K562 (cell line): Measurements from ENCODE around the gene SMIM12. TPM values are rescaled to one million over a fixed set of nuclear protein-coding genes. Genes with fewer than 3 reads are reported as not detected.
"Not testable (repeated sequence)": the region's sequence is repeated elsewhere in the genome, so short reads cannot be mapped to it uniquely, and the experiment has no call there.

ENCODE experiments used
- ATAC-seq: fragments of 200-7000 bp; cut with Tn5 transposase; 3 replicates; pipeline ENCODE4 v1.9.1; 2020; ENCODE audit warnings: moderate library complexity
- BruUV-seq: library from RNA; stranded (reverse); fragments of 400-500 nt; replicated peaks from 2 replicates; lab custom pipeline; 2021; lab: Mats Ljungman, UMichigan
- CTCF ChIA-PET: fragments of 300-600 bp; formaldehyde crosslinking; extraction: SDS; loops from one replicate; lab custom pipeline; 2021; ENCODE audit warnings: low intra/inter-chr PET ratio; lab: Yijun Ruan, JAX
- POLR2A ChIA-PET: fragments of 300-600, 350-650 bp; sonication (Branson Sonifier 250); formaldehyde crosslinking; extraction: SDS; loops from one replicate; lab custom pipeline; 2021; ENCODE audit warnings: antibody characterized with exemption, inconsistent platforms; lab: Yijun Ruan, JAX
- DNase-seq, 4 experiments: peaks; one replicate each; pipeline versions ENCODE4 v3.0.0 to v3.0.0-alpha.2; 2011 to 2018; ENCODE audit warnings: low spot score in 3 of 4, mixed read lengths in 3 of 4; ENCODE audit errors: extremely low read depth in 1 of 4
- FAIRE-seq: peaks from 2 replicates; lab custom pipeline; 2011; peaks lifted over from hg19 to GRCh38; lab: Jason Lieb, UNC
- H2AFZ ChIP-seq: 2 replicates; pipeline ENCODE4 v1.6.0; 2011; ENCODE audit warnings: low read depth, low read length, control low read depth, inconsistent platforms
- H3K27ac ChIP-seq: fragments of 200-600 bp; 3 replicates; pipeline ENCODE4 v1.8.0; 2011; ENCODE audit warnings: low read depth, mild to moderate bottlenecking, control low read depth, inconsistent platforms, low read length, moderate library complexity, mixed read lengths; ENCODE audit errors: extremely low read depth
- H3K27me3 ChIP-seq, 2 experiments: fragments of 300-600 bp in 1 of 2; 2 replicates in 1 of 2; 3 replicates in 1 of 2; pipeline versions ENCODE4 v1.6.0 to v1.8.0; 2011; ENCODE audit warnings: inconsistent platforms in 2 of 2, low read length in 2 of 2, mild to moderate bottlenecking in 1 of 2, mixed read lengths in 1 of 2, moderate library complexity in 1 of 2; ENCODE audit not compliant: control insufficient read depth in 2 of 2, insufficient read depth in 2 of 2
- H3K36me3 ChIP-seq: fragments of 300-600 bp; 3 replicates; pipeline ENCODE4 v1.8.0; 2011; ENCODE audit warnings: mild to moderate bottlenecking, low read length, inconsistent platforms; ENCODE audit not compliant: control insufficient read depth, insufficient read depth
- H3K4me1 ChIP-seq, 2 experiments: fragments of 200-600 bp in 1 of 2; replicated peaks in 1 of 2; 2 replicates in 1 of 2; 3 replicates in 1 of 2; pipeline versions ENCODE4 v1.5.1 to v1.8.0; 2011; ENCODE audit warnings: inconsistent platforms in 2 of 2, low read length in 2 of 2, mild to moderate bottlenecking in 1 of 2, mixed read lengths in 1 of 2, moderate library complexity in 1 of 2; ENCODE audit not compliant: control insufficient read depth in 2 of 2, insufficient read depth in 2 of 2
- H3K4me2 ChIP-seq: 2 replicates; pipeline ENCODE4 v1.6.1; 2011; ENCODE audit warnings: low read length, control low read depth, inconsistent platforms, mixed read lengths; ENCODE audit not compliant: insufficient read depth
- H3K4me3 ChIP-seq: fragments of 200-600 bp; sonication (generic), shearing (Covaris generic); 2 replicates; pipeline ENCODE4 v1.5.1; 2016; ENCODE audit warnings: control low read depth, inconsistent platforms
- H3K79me2 ChIP-seq: fragments of 200-600 bp; 3 replicates; pipeline ENCODE4 v1.8.0; 2011; ENCODE audit warnings: low read length, inconsistent platforms; ENCODE audit not compliant: control insufficient read depth, insufficient read depth
- H3K9ac ChIP-seq, 2 experiments: 2 replicates each; pipeline versions ENCODE4 v1.6.0 to v1.6.1; 2011; ENCODE audit warnings: low read depth in 2 of 2, low read length in 2 of 2, control low read depth in 1 of 2, inconsistent platforms in 1 of 2, mild to moderate bottlenecking in 1 of 2, mixed read lengths in 1 of 2; ENCODE audit not compliant: insufficient read depth in 1 of 2
- H3K9me1 ChIP-seq: one replicate; pipeline ENCODE4 v1.6.0; 2011; ENCODE audit warnings: inconsistent platforms, mild to moderate bottlenecking, low read length, moderate library complexity; ENCODE audit not compliant: control insufficient read depth, insufficient read depth
- H3K9me3 ChIP-seq: replicated peaks from 2 replicates; pipeline ENCODE4 v1.5.1; 2011; ENCODE audit warnings: low read depth, low read length, inconsistent platforms; ENCODE audit not compliant: control insufficient read depth, insufficient read depth
- H4K20me1 ChIP-seq: replicated peaks from 2 replicates; pipeline ENCODE4 v1.6.1; 2011; ENCODE audit warnings: low read length, inconsistent platforms, mixed read lengths; ENCODE audit not compliant: control insufficient read depth, insufficient read depth
- DIDO1 ChIP-seq: fragments of 450-650 bp; IDR thresholded peaks from 2 replicates; pipeline ENCODE4 v1.6.1; 2016; ENCODE audit warnings: low read depth, missing biosample characterization, missing genetic modification characterization
- RBM25 ChIP-seq: fragments of 200-400 bp; formaldehyde crosslinking; IDR thresholded peaks from 2 replicates; pipeline ENCODE4 v1.6.1; 2018; ENCODE audit warnings: low read length, low read depth, moderate library complexity; ENCODE audit not compliant: severe bottlenecking
- WGBS: fragments of 100-300 bp; shearing (Covaris generic); methylation state at CpG from one replicate; pipeline ENCODE4 v1.1.6; 2016; ENCODE audit warnings: low coverage, mixed read lengths; ENCODE audit not compliant: insufficient coverage; ENCODE audit errors: missing lambda C conversion rate; 5-methylcytosine and 5-hydroxymethylcytosine counted together
- in situ Hi-C: fragments of 300-500 bp; cut with MboI; formaldehyde crosslinking; loops from 4 replicates; pipeline ENCODE4 v1.15.0; 2018; ENCODE audit warnings: inconsistent platforms, mixed read lengths
- intact Hi-C: fragments of 100-400 bp; cut with micrococcal nuclease; formaldehyde crosslinking; loops from 2 replicates; pipeline ENCODE4 v1.14.2; 2022
- polyA plus RNA-seq, 8 experiments: library from polyadenylated mRNA; depleted of rRNA in 4 of 8; stranded (reverse) in 5 of 8; unstranded in 3 of 8; fragments of >200 nt; fragmentation: Nextera tagmentation in 2 of 8; fragmentation: Illumina TruSeq in 1 of 8; extraction: Ambion mirVana in 2 of 8; extraction: Trizol in 1 of 8; gene quantifications; 2 replicates each; pipeline versions ENCODE4 v1.2.1 to v1.2.3, GENCODE V29; 2011 to 2014; ENCODE audit warnings: inconsistent platforms in 1 of 8, missing spikeins in 1 of 8
- total RNA-seq, 7 experiments: library from RNA; depleted of rRNA in 6 of 7; stranded (reverse); fragments of >200 nt in 6 of 7; fragmentation: Illumina TruSeq in 2 of 7; extraction: Trizol in 2 of 7; gene quantifications; 2 replicates each; pipeline versions ENCODE4 v1.2.1 to v1.2.3, GENCODE V29; 2011 to 2021; ENCODE audit warnings: low replicate concordance in 1 of 7

SMIM12 gene
- total and polyA plus RNA-seq, 9 of the 15 experiments (the other 6 are each of a cell fraction or from before 2014, with no cell fraction given) = 51.7 to 112 (median 63.9) TPM

DNA sequence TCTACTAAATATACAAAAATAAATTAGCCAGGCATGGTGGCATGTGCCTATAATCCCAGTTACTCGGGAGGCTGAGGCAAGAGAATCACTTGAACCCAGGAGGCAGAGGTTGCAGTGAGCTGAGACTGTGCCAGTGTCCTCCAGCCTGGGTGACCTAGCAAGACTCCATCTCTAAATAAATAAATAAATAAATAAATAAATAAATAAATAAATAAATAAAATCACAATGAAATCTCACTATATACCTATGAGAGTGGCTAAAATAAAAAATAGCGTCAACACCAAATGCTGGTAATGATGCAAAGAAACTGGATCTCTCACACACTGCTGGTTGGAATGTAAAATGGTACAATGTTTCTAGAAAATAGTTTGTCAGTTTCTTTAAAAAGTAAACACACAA lies 40.7 kb downstream of the SMIM12 start:
- in situ Hi-C loops, DNase-seq, H3K79me2 ChIP-seq, BruUV-seq, H3K27ac ChIP-seq, H3K4me3 ChIP-seq, ATAC-seq, H3K36me3 ChIP-seq, H3K9me1 ChIP-seq, H3K27me3 ChIP-seq, H3K4me2 ChIP-seq, H4K20me1 ChIP-seq, H2AFZ ChIP-seq, intact Hi-C loops, CTCF ChIA-PET, H3K9ac ChIP-seq, H3K9me3 ChIP-seq, FAIRE-seq, H3K4me1 ChIP-seq: not testable (repeated sequence)
- peak; percentile 85 for TF ChIP-seq RBM25
- POLR2A ChIA-PET = interaction anchor here (2.0 kb wide), 1 partner anchor 12 kb away, joined by 5 read pairs; no protein-coding TSS in a partner anchor
- 29% methylated on average over 2 of the region's 2 CpGs for WGBS

DNA sequence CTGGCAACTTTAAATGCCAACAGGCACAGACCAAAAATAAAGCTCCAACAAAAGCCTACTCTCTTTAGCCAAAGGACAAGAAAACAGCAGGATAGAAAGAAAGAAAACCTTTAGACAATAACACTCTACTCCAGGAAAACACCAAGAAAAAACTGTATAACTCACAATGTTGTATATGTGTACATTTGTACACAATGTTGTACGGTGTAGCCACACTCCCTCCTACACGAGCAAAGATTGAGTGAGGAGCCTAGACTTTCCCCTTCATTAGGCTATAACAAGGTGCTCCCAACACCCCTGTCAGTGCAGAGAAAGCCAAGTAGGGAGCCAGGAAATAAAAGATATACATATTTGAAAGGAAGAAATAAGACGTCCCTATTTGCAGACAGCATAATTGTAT lies 42.8 kb downstream of the SMIM12 start:
- WGBS = 0% methylated on average over 3 of the region's 3 CpGs
- H3K9me1 ChIP-seq = no peaks in the 10 kb centered on the region
- no TSS peak for BruUV-seq
- FAIRE-seq (no peak), DNase-seq (no peak), ATAC-seq (no peak)
- H4K20me1 ChIP-seq = no peaks in the 10 kb centered on the region
- no peaks in the 10 kb centered on the region for H3K36me3 ChIP-seq
- peaks cover 0 to 2% of the 10 kb centered on the region in 2 experiments; a peak in 3 of 5 replicates for H3K27me3 ChIP-seq
- no peak overlapping the region for H2AFZ ChIP-seq
- no peaks in the 10 kb centered on the region for H3K79me2 ChIP-seq
- no peaks in the 10 kb centered on the region for H3K9me3 ChIP-seq
- ChIA-PET CTCF (no interaction called here), POLR2A (interaction anchor here (1.0 kb wide), 1 partner anchor 11 kb away, joined by 3 read pairs; no protein-coding TSS in a partner anchor)
- no peak overlapping the region for H3K9ac ChIP-seq
- TF ChIP-seq DIDO1 (tag) = no peak
- no peaks in the 10 kb centered on the region for H3K4me1 ChIP-seq
- no peak overlapping the region for H3K27ac ChIP-seq
- no peak overlapping the region for H3K4me3 ChIP-seq
- in situ Hi-C loops (no loop called here), intact Hi-C loops (no loop called here)
- no peak overlapping the region for H3K4me2 ChIP-seq
